ENCODE measurements around the gene DTD1.
"Not testable (repeated sequence)": the region's sequence is repeated elsewhere in the genome, so short reads cannot be mapped to it uniquely, and the experiment has no call there.

DNA sequence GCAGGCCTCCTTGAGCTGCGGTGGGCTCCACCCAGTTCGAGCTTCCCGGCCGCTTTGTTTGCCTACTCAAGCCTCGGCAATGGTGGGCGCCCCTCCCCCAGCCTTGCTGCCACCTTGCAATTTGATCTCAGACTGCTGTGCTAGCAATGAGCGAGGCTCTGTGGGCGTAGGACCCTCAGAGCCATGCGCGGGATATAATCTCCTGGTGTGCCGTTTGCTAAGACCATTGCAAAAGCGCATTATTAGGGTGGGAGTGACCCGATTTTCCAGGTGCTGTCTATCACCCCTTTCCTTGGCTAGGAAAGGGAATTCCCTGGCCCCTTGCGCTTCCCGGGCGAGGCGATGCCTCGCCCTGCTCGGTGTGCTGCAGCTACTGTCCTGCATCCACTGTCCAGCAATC lies 173.0 kb downstream of the DTD1 start:
- TF ChIP-seq, protein P1, sequence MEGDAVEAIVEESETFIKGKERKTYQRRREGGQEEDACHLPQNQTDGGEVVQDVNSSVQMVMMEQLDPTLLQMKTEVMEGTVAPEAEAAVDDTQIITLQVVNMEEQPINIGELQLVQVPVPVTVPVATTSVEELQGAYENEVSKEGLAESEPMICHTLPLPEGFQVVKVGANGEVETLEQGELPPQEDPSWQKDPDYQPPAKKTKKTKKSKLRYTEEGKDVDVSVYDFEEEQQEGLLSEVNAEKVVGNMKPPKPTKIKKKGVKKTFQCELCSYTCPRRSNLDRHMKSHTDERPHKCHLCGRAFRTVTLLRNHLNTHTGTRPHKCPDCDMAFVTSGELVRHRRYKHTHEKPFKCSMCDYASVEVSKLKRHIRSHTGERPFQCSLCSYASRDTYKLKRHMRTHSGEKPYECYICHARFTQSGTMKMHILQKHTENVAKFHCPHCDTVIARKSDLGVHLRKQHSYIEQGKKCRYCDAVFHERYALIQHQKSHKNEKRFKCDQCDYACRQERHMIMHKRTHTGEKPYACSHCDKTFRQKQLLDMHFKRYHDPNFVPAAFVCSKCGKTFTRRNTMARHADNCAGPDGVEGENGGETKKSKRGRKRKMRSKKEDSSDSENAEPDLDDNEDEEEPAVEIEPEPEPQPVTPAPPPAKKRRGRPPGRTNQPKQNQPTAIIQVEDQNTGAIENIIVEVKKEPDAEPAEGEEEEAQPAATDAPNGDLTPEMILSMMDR (IDR thresholded peaks at IDR 0.05), result not testable (repeated sequence)
- not testable (repeated sequence) for TF ChIP-seq POLR2A, POLR2AphosphoS5 (IDR thresholded peaks at IDR 0.05)

Measured in upper lobe of left lung (tissue), 4 donors.